SK-N-MC (cell line): ENCODE results near the gene MAP7D3.
"Not testable (repeated sequence)": the region's sequence is repeated elsewhere in the genome, so short reads cannot be mapped to it uniquely, and the experiment has no call there.

Source experiments
- DNase-seq: peaks from one replicate; pipeline ENCODE4 v3.0.0-alpha.2; 2011; ENCODE audit warnings: low read depth, low spot score
- H3K27ac ChIP-seq: fragments of 200-600 bp; sonication (generic); 2 replicates; pipeline ENCODE4 v1.5.1; 2016; ENCODE audit warnings: mixed run types
- H3K36me3 ChIP-seq: fragments of 200-600 bp; sonication (generic); 2 replicates; pipeline ENCODE4 v1.6.1; 2017; ENCODE audit warnings: antibody characterized with exemption, low read length, mixed read lengths; ENCODE audit not compliant: insufficient read depth
- H3K4me3 ChIP-seq: fragments of 200-600 bp; sonication (generic); 2 replicates; pipeline ENCODE4 v1.5.1; 2016
- H3K9ac ChIP-seq: fragments of 200-600 bp; sonication (generic); 2 replicates; pipeline ENCODE4 v1.8.0; 2017; ENCODE audit warnings: mixed run types, mixed read lengths; ENCODE audit not compliant: insufficient read length
- H3K9me3 ChIP-seq: fragments of 200-600 bp; sonication (generic); 2 replicates; pipeline ENCODE4 v1.6.1; 2017; ENCODE audit warnings: low read depth, mild to moderate bottlenecking, antibody characterized with exemption, low read length, moderate library complexity, mixed read lengths
- EZH2 ChIP-seq: fragments of 200-600 bp; sonication (generic); IDR thresholded peaks from one replicate; pipeline ENCODE4 v1.6.1; 2017; ENCODE audit warnings: antibody characterized with exemption
- FOXP2 ChIP-seq: optimal IDR thresholded peaks from 2 replicates; pipeline ENCODE3; 2011; ENCODE audit warnings: mild to moderate bottlenecking, moderate library complexity; ENCODE audit not compliant: insufficient read depth; ENCODE audit errors: extremely low read length, control extremely low read depth
- POLR2AphosphoS5 ChIP-seq: IDR thresholded peaks from 2 replicates; pipeline ENCODE4 v1.6.1; 2012; ENCODE audit warnings: mild to moderate bottlenecking, low read depth, low read length, borderline replicate concordance

MAP7D3 gene, protein sequence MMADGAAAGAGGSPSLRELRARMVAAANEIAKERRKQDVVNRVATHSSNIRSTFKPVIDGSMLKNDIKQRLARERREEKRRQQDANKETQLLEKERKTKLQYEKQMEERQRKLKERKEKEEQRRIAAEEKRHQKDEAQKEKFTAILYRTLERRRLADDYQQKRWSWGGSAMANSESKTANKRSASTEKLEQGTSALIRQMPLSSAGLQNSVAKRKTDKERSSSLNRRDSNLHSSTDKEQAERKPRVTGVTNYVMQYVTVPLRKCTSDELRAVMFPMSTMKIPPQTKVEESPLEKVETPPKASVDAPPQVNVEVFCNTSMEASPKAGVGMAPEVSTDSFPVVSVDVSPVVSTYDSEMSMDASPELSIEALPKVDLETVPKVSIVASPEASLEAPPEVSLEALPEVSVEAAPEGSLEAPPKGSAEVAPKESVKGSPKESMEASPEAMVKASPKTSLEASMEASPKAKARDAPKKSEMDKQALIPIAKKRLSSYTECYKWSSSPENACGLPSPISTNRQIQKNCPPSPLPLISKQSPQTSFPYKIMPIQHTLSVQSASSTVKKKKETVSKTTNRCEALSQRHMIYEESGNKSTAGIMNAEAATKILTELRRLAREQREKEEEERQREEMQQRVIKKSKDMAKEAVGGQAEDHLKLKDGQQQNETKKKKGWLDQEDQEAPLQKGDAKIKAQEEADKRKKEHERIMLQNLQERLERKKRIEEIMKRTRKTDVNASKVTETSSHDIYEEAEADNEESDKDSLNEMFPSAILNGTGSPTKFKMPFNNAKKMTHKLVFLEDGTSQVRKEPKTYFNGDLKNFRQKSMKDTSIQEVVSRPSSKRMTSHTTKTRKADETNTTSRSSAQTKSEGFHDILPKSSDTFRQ

DNA sequence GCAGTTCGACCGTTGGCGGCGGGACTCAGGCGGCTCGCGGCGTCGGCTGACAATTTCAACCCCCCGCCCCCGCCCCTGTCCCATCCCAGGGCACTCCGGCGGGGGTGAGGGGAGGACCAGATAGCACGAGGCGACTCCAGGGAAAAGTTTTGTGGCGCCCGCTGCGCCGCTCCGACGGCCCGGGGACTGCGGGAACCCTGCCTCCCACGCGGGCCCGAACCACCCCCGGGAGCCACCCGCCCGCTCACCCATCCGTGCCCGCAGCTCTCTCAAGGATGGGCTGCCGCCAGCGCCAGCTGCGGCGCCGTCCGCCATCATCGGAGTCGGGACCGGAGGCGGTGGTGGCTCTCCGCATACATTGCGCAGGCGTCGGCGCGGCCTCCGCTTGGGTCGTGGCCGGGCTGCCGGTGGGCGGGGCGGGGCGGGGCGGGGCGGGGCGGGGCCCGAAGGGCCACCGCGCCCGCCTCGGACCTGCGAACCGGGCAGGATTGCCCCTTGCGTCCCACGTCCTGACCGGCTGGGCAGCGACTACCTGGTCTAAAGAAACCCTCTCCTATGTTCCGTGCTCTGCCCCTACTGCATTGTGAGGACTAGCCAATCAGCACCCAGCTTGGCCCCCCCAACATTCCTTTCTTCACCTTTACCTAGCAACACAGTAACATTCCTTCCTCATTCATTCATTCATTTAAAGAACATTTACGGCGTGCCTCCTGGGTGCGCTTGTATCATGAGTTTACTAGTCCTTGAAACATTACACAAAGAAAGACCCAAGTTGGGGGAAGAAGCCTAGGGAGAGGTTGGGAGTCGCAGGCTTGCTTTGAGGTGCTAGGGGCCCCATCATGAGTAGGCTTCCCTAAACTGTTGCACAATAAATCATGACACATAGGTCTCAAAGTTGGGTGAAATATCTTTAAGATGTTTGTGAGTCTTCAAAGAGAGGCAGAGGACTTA lies at the start of gene MAP7D3:
Gene MAP7D3 (minus strand): TSS at position 360 of the 951 bp plus-strand sequence. CDS start 42 bp downstream, at position 318.
- H3K27ac ChIP-seq: no peak within 1 kb of the TSS
- DNase-seq: no peak
- TF ChIP-seq EZH2: no peak
- TF ChIP-seq POLR2AphosphoS5: peak; percentile 74; the same call in 1 of the 2 replicates

DNA sequence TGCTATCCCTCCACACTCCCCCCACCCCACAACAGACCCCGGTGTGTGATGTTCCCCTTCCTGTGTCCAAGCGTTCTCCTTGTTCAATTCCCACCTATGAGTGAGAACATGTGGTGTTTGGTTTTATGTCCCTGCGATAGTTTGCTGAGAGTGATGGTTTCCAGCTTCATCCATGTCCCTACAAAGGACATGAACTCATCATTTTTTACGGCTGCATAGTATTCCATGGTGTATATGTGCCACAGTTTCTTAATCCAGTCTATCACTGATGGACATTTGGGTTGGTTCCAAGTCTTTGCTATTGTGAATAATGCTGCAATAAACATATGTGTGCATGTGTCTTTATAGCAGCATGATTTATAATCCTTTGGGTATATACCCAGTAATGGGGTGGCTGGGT lies 49.5 kb upstream of the MAP7D3 start, which contains the start of gene ADGRG4:
Gene ADGRG4 (plus strand): TSS at position 243 of the 400 bp plus-strand sequence. CDS start 7,815 bp downstream, outside the sequence.
- not testable (repeated sequence) for H3K9ac ChIP-seq, H3K9me3 ChIP-seq, H3K27ac ChIP-seq, H3K4me3 ChIP-seq, H3K36me3 ChIP-seq, DNase-seq

More for the DNA sequence above, at the start of gene MAP7D3:
- Histone ChIP-seq H3K9me3 (no peaks in the 10 kb centered on the region), H3K9ac (peak within 1 kb of the TSS; percentile 62), H3K36me3 (no peaks in the 10 kb centered on the region), H3K4me3 (peak within 1 kb of the TSS; percentile 81)

DNA sequence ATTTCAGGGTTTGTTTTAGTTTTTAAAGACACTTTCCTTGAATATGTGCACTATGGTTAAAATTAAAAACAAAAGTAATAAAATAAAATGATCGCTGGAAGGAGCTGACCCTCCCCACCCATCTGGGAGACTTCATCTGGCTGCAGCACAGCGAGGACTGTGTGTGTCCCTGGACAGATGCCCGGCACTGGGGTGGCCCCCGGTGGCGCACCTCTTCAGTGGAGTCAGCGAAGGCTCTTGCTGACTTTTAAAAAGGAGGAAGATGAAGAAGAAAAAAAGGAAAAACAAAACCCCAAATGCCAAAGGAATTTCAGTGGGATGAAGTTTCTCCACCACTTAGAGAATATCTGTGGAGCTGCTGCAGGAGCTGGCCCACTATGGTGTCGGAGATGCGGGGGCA lies 44.2 kb upstream of the MAP7D3 start:
- TF ChIP-seq POLR2AphosphoS5 (no peak), EZH2 (no peak), FOXP2 (no peak)
- no peaks in the 10 kb centered on the region for H3K36me3 ChIP-seq
- no peak for DNase-seq
- no peak overlapping the region for H3K27ac ChIP-seq
- H3K9me3 ChIP-seq: no peaks in the 10 kb centered on the region
- no peak overlapping the region for H3K4me3 ChIP-seq
- H3K9ac ChIP-seq: no peak overlapping the region

DNA sequence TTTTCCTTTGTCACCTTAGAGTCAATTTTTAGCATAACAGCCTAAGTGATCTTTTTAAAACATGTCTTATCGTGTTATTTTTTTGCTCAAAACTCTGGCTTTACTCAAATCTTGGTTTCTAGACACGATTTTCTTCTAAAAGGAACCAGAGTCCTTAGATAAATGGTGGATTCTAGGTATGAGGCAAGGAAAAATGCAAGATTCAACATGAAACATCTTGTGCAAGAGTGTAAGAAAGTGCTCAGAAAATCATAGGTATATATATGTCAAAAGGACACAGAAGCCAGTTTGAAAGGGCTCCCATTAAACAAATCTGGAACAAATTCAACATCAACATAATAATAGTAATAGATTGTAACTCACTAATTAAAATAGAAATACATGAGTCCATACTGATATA lies 41.5 kb upstream of the MAP7D3 start:
- Histone ChIP-seq H3K4me3 (no peak overlapping the region), H3K36me3 (no peaks in the 10 kb centered on the region), H3K9ac (no peak overlapping the region), H3K9me3 (no peaks in the 10 kb centered on the region), H3K27ac (no peak overlapping the region)
- TF ChIP-seq POLR2AphosphoS5 (no peak), FOXP2 (no peak), EZH2 (no peak)
- no peak for DNase-seq

DNA sequence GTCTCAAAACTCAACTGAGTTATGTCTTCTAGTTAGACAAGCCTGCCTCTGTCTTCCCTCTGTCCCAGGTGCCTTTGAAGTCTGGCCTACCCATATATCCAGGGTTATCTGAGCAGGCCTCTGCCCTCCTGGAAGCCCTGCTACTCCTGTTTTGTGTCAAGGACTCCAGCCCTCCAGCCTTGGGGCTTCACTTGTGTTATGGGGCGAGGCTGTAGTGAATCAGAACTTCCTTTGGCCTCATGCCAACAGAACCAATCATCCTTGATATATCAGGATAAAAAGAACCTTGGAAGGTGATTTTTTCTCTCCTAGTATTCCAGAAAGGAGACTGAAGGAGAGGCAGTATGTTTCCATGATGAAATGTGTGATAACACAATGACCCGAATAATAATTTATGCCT lies 40.6 kb upstream of the MAP7D3 start:
- TF ChIP-seq EZH2: no peak
- no peak for TF ChIP-seq FOXP2
- no peak for TF ChIP-seq POLR2AphosphoS5
- H3K36me3 ChIP-seq: no peaks in the 10 kb centered on the region
- no peaks in the 10 kb centered on the region for H3K9me3 ChIP-seq
- H3K27ac ChIP-seq: no peak overlapping the region
- no peak for DNase-seq
- no peak overlapping the region for H3K9ac ChIP-seq
- no peak overlapping the region for H3K4me3 ChIP-seq

DNA sequence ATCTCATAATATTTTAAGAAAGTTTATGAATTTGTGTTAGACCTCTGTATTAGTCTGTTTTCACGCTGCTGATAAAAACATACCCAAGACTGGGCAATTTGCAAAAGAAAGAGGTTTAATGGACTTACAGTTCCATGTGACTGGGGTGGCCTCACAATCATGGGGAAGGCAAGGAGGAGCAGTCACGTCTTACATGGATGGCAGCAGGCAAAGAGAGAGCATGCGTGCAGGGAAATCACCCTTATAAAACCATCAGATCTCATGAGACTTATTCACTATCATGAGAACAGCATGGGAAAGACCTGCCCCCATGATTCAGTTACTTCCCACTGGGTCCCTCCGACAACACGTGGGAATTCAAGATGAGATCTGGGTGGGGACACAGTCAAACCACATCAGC lies 35.2 kb upstream of the MAP7D3 start:
- not testable (repeated sequence) for DNase-seq, H3K36me3 ChIP-seq, H3K4me3 ChIP-seq, H3K9me3 ChIP-seq, H3K27ac ChIP-seq, H3K9ac ChIP-seq

DNA sequence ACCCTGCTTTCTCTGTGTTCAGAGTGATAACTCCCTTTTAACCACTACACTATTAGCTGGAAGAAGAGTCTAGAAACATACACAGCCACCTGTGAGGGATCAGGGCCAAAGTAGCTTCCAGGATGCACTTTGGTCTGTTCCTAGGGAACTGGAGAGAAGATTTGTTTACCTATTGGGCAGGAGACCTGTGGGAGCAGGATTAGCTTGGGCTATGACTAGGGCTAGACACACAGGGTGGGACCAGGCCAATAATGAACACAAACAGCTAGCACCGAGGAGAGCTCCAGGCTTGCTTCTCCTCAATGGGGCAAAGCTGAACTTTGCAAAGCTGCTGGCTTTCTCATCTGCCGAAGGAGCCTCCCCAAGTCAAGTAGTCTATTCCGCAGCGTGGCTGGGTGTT lies 24.4 kb upstream of the MAP7D3 start:
- TF ChIP-seq EZH2: no peak
- TF ChIP-seq POLR2AphosphoS5: no peak
- no peak for TF ChIP-seq FOXP2
- no peak overlapping the region for H3K9ac ChIP-seq
- DNase-seq: no peak
- H3K27ac ChIP-seq: no peak overlapping the region
- H3K9me3 ChIP-seq: no peaks in the 10 kb centered on the region
- no peak overlapping the region for H3K4me3 ChIP-seq
- no peaks in the 10 kb centered on the region for H3K36me3 ChIP-seq

DNA sequence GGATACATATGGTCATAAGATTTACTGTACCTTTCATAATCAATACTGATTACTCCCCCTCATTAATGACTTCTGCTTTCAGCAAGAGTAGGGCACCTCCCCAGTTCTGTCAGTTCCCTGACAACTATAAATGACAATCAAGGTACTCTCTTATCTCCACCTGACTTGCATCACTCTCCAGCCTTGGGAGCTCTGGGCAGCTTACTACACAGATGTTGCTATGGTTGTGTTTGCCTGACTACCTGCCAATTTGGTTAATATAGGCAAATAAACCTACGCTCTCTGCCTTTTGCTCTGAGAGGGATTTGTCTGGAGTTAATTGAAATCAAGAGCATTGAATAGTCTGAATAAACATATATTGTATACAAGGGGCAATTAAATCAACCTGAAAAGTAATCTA lies 22.8 kb upstream of the MAP7D3 start:
- H3K9ac ChIP-seq: no peak overlapping the region
- TF ChIP-seq EZH2: no peak
- TF ChIP-seq FOXP2: no peak
- no peak for TF ChIP-seq POLR2AphosphoS5
- no peak for DNase-seq
- H3K9me3 ChIP-seq: no peaks in the 10 kb centered on the region
- no peak overlapping the region for H3K27ac ChIP-seq
- no peaks in the 10 kb centered on the region for H3K36me3 ChIP-seq
- H3K4me3 ChIP-seq: no peak overlapping the region
